ENCODE data around the gene MORN1.

The MORN1 gene

DNA sequence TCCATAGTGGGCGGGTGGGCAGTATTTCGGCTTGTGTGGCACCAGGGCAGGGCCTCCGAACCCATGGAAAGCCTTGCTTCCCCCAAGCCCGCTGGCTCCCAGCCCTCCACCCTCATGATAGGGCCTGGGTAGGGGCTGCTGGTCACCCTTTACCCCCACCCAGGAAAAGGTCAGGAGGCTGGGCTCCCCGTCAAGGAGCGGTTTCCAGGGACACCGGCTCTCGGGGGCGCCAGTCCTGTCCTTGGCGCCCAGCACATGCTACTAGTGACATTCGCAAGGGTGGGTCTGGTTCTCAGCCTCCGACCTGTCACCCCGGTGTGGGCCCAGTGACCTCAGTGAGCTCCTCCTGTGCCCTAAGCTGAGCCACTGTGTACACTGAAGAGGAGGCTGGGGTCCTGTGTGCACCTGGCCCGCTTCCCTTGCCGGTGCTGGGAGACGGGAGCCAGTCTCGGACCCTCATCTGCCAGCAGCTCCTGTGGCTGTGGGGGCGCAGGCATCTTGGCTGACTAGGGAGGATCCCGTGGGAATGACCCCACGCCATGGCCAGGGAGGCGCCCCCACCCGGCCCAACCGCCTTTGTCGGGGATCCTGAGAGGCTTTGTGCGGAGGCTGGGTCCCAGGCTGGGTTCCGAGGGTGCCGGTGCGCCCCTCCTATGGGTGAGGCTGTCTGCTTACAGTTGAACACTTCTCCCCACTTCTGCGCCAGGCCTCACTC, 108.6 kb downstream of the MORN1 start:
- TF ChIP-seq, protein P1, sequence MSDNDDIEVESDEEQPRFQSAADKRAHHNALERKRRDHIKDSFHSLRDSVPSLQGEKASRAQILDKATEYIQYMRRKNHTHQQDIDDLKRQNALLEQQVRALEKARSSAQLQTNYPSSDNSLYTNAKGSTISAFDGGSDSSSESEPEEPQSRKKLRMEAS (IDR thresholded peaks at IDR 0.05): no peak
- no peak for TF ChIP-seq TAF1 (IDR thresholded peaks at IDR 0.05; ENCODE audit: low read depth)
- no peak for TF ChIP-seq EP300 (IDR thresholded peaks at IDR 0.05; ENCODE audit: borderline replicate concordance)
- TF ChIP-seq, protein P2, sequence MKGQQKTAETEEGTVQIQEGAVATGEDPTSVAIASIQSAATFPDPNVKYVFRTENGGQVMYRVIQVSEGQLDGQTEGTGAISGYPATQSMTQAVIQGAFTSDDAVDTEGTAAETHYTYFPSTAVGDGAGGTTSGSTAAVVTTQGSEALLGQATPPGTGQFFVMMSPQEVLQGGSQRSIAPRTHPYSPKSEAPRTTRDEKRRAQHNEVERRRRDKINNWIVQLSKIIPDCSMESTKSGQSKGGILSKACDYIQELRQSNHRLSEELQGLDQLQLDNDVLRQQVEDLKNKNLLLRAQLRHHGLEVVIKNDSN (IDR thresholded peaks at IDR 0.05): no peak
- TF ChIP-seq FOXM1 (IDR thresholded peaks at IDR 0.05; ENCODE audit: borderline replicate concordance, low read depth): no peak
- no peak for TF ChIP-seq CREB1 (IDR thresholded peaks at IDR 0.05; ENCODE audit: low read depth)
- no peak for TF ChIP-seq NFIC (IDR thresholded peaks at IDR 0.05)
- no peak for TF ChIP-seq TCF12 (IDR thresholded peaks at IDR 0.05; ENCODE audit: low read depth)
- TF ChIP-seq ZBTB7A (IDR thresholded peaks at IDR 0.05; ENCODE audit: low read depth): no peak
- TF ChIP-seq RAD21 (IDR thresholded peaks at IDR 0.05; ENCODE audit: low read depth): no peak
- no peak for TF ChIP-seq YY1 (IDR thresholded peaks at IDR 0.05; ENCODE audit: low read depth)
- TF ChIP-seq, protein P3, sequence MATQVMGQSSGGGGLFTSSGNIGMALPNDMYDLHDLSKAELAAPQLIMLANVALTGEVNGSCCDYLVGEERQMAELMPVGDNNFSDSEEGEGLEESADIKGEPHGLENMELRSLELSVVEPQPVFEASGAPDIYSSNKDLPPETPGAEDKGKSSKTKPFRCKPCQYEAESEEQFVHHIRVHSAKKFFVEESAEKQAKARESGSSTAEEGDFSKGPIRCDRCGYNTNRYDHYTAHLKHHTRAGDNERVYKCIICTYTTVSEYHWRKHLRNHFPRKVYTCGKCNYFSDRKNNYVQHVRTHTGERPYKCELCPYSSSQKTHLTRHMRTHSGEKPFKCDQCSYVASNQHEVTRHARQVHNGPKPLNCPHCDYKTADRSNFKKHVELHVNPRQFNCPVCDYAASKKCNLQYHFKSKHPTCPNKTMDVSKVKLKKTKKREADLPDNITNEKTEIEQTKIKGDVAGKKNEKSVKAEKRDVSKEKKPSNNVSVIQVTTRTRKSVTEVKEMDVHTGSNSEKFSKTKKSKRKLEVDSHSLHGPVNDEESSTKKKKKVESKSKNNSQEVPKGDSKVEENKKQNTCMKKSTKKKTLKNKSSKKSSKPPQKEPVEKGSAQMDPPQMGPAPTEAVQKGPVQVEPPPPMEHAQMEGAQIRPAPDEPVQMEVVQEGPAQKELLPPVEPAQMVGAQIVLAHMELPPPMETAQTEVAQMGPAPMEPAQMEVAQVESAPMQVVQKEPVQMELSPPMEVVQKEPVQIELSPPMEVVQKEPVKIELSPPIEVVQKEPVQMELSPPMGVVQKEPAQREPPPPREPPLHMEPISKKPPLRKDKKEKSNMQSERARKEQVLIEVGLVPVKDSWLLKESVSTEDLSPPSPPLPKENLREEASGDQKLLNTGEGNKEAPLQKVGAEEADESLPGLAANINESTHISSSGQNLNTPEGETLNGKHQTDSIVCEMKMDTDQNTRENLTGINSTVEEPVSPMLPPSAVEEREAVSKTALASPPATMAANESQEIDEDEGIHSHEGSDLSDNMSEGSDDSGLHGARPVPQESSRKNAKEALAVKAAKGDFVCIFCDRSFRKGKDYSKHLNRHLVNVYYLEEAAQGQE (IDR thresholded peaks at IDR 0.05; ENCODE audit: low read depth): no peak
- TF ChIP-seq TEAD4 (IDR thresholded peaks at IDR 0.05): no peak
- no peak for TF ChIP-seq CEBPB (IDR thresholded peaks at IDR 0.05)

DNA sequence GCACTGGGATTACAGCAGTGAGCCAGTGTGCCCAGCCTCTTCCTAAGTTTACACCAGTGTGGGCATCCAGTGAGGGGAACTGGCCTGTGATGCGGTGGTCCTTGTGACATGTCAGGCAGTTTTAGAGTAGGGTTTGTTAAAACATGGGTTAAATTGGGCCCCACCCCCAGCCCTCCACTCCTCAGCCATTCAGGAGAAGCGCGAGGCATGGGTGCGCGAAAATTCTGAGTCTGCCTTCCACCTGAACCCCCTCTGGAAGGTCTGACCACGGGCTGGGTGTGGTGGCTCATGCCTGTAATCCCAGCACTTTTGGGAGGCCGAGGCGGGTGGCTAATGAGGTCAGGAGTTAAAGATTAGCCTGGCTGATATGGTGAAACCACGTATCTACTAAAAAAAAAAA, 111.5 kb downstream of the MORN1 start:
- no peak for TF ChIP-seq TCF12 (IDR thresholded peaks at IDR 0.05; ENCODE audit: low read depth)
- TF ChIP-seq TAF1 (IDR thresholded peaks at IDR 0.05; ENCODE audit: low read depth): no peak
- TF ChIP-seq EGR1 (IDR thresholded peaks at IDR 0.05): no peak
- TF ChIP-seq, protein P3 (IDR thresholded peaks at IDR 0.05; ENCODE audit: low read depth): no peak
- no peak for TF ChIP-seq RAD21 (IDR thresholded peaks at IDR 0.05; ENCODE audit: low read depth)

DNA sequence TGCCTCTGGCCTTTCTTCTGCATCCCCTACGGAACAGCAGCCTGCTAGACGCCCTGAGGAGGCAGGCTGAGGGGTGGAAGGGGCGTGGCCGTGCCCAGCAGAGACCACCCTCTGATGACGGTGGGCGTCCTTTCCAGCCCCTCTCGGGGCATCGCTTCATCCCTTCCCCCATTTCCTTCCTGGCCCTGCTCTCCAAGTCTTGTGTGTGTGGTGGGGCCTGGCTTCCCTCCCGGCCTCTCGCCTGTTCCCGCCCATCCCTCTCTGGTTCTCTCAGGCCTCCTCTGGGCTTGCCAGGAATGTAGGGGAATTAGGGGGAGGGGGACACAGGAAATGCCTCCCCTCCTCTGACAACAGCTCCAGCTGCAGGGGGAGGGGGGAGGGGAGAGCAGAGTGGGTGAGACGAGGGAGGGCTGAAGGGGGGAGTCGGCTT, 112.1 kb downstream of the MORN1 start:
- no peak for TF ChIP-seq RAD21 (IDR thresholded peaks at IDR 0.05; ENCODE audit: low read depth)
- TF ChIP-seq TAF1 (IDR thresholded peaks at IDR 0.05; ENCODE audit: low read depth): no peak
- no peak for TF ChIP-seq ZBTB7A (IDR thresholded peaks at IDR 0.05; ENCODE audit: low read depth)
- no peak for TF ChIP-seq TEAD4 (IDR thresholded peaks at IDR 0.05)
- no peak for TF ChIP-seq EGR1 (IDR thresholded peaks at IDR 0.05)
- no peak for TF ChIP-seq CEBPB (IDR thresholded peaks at IDR 0.05)
- no peak for TF ChIP-seq CREB1 (IDR thresholded peaks at IDR 0.05; ENCODE audit: low read depth)
- TF ChIP-seq NFIC (IDR thresholded peaks at IDR 0.05): no peak
- no peak for TF ChIP-seq EP300 (IDR thresholded peaks at IDR 0.05; ENCODE audit: borderline replicate concordance)
- TF ChIP-seq, protein P2 (IDR thresholded peaks at IDR 0.05): no peak
- TF ChIP-seq YY1 (IDR thresholded peaks at IDR 0.05; ENCODE audit: low read depth): no peak
- TF ChIP-seq FOXM1 (IDR thresholded peaks at IDR 0.05; ENCODE audit: borderline replicate concordance, low read depth): no peak

DNA sequence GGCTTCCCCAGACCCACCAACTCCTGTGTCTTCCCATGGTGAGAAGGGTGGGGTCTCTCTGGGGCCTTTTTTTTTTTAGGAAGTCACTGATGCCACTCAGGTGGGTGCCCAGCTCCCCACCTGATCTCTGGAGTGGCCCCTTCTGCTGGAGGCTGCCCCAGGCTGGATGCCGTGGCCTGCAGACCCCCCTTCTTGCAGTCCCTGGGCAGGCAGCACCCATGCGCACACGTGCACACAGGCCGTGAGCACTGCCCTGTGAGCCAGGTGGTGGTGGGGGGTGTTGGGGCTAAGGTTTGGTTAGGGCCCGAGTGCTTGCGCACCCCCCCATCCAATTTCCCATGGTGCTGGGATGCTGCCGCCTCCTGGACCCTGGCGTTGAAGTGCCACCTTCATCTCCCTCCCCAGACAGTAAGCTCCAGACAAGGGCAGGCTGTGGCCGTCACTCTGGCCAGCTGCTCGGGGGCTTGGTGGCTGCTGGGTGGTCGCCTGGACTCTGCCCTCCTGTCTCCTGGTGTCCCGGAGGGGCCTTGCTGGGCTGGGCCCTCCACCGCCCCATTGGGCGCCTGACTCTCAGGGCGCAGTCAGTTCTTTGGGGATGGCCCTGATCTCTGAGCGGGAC, 112.7 kb downstream of the MORN1 start:
- no peak for TF ChIP-seq EP300 (IDR thresholded peaks at IDR 0.05; ENCODE audit: borderline replicate concordance)
- TF ChIP-seq ZBTB7A (IDR thresholded peaks at IDR 0.05; ENCODE audit: low read depth): no peak
- no peak for TF ChIP-seq NFIC (IDR thresholded peaks at IDR 0.05)
- no peak for TF ChIP-seq TEAD4 (IDR thresholded peaks at IDR 0.05)
- TF ChIP-seq FOXM1 (IDR thresholded peaks at IDR 0.05; ENCODE audit: borderline replicate concordance, low read depth): no peak
- no peak for TF ChIP-seq CREB1 (IDR thresholded peaks at IDR 0.05; ENCODE audit: low read depth)
- no peak for TF ChIP-seq CEBPB (IDR thresholded peaks at IDR 0.05)

DNA sequence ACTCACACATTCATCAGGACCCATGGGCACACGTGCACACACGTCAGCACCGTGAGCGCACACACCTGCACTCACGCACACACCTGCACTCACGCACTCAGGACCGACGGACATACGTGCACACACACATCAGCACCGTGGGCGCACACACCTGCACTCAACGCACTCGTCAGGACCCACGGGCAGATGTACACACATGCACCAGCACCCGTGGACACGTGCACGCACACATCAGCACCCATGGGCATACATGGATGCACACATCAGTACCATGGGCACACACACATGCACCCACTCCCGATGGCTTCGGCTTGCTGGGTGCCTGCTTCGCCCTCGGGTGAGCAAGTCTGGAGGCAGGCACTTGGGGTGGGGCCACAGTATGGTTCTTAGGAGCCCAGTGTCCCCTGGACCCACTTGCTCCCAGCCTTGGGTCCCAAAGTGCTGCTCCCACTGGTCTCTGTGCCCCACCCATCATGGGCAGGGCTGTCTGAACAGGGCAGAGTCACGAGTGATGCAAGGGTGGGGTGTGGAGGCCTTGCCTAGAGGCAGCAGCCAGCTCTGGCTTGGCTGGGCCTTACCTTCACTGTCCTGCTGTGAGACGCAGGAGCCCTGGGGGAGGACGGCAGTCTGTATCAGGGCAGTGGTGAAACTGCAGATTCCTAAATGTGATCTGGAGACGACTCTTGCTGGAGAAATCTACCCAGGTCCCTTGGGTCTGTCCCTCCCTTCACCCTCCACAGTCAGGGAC, 113.4 kb downstream of the MORN1 start:
- TF ChIP-seq EGR1 (IDR thresholded peaks at IDR 0.05) (no peak), FOXM1 (IDR thresholded peaks at IDR 0.05; ENCODE audit: borderline replicate concordance, low read depth) (no peak), TAF1 (IDR thresholded peaks at IDR 0.05; ENCODE audit: low read depth) (no peak), EP300 (IDR thresholded peaks at IDR 0.05; ENCODE audit: borderline replicate concordance) (no peak), YY1 (IDR thresholded peaks at IDR 0.05; ENCODE audit: low read depth) (no peak), TEAD4 (IDR thresholded peaks at IDR 0.05) (no peak), RAD21 (IDR thresholded peaks at IDR 0.05; ENCODE audit: low read depth) (no peak), TCF12 (IDR thresholded peaks at IDR 0.05; ENCODE audit: low read depth) (no peak), CREB1 (IDR thresholded peaks at IDR 0.05; ENCODE audit: low read depth) (no peak), NFIC (IDR thresholded peaks at IDR 0.05) (no peak), ZBTB7A (IDR thresholded peaks at IDR 0.05; ENCODE audit: low read depth) (no peak)
- TF ChIP-seq, protein P1 (IDR thresholded peaks at IDR 0.05): no peak
- TF ChIP-seq, protein P2 (IDR thresholded peaks at IDR 0.05): no peak
- TF ChIP-seq, protein P3 (IDR thresholded peaks at IDR 0.05; ENCODE audit: low read depth): no peak
